HG03571 (cell line): ENCODE results near the gene SORL1.
A peak's percentile ranks its signal among the peaks of the same experiment; 100 is the strongest.

Experiments used
- ATAC-seq: cut with Tn5 transposase; IDR thresholded peaks from one replicate; pipeline ENCODE4 v1.9.1; 2021; ENCODE audit not compliant: unreplicated experiment

Gene SORL1

DNA sequence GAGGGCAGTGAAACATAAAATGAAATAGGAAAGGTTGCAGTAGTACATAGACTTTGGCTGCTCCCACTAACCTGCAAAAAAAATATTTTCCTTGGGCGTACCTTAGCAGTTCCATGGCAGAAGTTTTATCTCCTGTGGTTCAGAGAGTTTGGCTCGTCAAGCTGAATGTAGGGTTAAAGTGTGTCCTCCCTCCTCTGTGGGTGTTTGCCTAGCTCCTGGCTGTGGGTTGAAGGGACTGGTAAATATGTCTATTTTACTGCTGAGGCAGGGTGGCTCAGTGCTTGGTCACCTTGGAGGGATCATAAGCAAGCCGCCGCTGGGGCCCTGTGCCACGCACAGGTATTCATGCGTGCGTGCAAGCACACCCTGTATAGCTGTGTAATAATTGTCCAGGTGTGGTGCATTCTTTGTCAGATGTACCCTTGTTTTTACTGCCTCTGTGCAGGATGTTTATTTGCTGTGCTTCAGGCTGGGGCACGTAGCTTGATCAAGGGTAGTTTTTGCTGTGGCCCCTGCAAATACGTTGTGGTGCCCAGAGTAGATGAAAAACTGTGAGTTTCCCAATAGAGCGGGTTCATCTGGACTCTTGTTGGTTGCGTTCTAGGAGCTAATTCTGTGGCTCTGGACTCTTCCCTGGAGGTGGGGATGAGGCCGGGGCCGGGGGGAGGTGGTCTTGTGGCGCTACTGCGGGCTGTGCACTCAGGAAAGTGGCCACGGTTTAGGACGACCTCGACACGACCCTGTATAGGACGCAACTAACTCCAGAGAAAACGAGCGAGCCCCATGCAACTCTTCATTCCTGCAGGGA is 732 bp upstream of the SORL1 start:
- peak; percentile 14 for ATAC-seq

DNA sequence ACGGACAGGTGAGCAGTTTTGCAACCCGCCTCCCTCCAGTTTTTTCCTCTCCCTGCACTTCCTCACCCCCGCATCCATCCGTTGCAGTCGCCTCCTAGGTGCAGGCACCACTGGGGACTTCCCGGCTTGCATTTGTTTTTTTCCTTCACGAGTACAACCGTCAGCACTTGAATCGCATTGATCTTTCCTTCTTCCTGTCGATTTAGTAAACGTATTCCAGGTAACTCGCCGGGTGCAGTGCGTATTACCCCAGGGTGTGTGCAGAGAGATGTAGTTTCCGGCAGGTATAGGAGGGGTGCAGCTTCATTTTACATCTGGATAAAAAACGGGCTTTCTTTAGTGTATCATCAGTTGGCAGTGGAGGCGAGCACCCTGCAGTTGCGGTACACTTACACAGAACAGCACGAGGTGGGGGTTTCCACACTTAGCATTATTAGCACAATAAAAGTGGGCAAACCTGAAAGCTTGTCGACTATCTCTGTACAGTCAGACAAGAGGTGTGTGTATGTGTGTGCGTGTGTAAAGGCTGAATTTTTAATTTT is 566 bp downstream of the SORL1 start, which contains the start of gene SORL1-AS1:
Gene SORL1-AS1, minus strand, starts transcription at position 359 of the 542 bp plus-strand sequence.
- peak; percentile 7 for ATAC-seq

DNA sequence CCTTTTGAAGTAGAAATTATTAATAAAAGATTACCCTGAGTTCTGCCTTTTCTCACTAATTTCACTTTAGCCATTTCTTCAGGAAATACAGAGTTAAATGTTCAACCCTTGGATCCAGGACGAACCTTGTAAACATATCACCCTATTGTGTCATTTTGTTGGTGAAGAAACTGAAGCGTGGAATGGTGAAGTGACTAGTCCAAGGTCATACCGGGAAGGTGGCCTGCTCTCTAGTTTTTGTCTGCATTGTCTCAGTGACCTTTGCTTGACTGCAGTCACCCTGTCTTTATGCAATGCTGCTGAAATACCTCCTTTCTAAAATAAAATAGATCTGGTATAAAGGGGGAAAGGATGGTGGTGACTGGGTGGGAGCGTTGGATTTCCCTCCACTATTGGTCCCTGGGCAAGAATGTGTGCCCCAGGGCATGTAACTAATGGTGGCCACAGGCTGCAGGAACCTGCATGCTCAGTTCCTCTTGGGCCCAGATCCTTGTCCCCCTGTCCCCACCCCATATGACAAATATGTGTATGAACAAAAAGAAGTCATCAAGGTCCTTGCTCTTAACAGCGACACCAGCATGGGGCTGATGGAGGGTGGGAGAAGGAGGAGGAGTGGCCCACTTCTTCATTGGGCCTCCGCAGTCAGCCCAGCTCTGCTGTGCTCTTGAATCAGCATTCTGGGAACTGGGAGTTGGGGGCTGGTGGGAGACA is 1.6 kb downstream of the SORL1 start:
- ATAC-seq, result no peak

DNA sequence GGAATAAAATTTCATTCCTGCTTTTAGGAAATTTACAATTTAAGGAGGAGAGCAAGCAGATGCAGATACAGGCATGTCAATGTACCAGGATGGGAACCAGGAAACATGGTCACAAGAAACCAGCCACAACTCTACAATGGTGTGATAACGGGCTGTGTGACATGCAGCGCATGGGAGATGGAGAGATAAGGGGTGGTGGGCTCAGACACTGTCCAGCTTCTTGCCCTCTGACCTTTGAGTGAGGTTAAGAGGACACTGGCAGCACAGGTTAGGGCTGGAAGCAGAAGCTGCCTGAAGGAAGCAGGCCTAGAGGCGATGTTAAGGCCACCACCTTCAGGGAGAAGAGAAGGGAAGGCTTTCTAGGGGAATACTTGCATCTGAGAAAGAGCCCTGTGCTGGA is 3.0 kb downstream of the SORL1 start:
- no peak for ATAC-seq

DNA sequence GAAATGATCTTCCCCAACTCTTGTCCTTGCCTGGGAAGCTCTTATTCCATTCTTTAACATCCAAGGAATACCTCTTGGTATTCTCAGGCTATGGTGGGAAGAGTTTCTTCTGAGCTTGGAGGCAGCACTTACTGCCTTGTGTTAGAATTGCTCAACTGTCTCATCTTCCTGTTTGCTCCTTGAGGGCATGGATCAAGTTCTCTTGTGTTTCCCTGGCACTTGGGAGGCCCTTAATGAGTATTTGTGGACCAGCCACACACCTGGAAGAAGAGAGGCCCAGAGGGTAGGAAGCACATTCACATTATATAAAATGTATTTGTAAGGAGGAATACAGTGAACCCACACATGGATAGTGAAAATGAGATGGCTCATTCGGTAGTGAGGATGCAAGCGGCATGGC is 4.0 kb downstream of the SORL1 start:
- no peak for ATAC-seq

DNA sequence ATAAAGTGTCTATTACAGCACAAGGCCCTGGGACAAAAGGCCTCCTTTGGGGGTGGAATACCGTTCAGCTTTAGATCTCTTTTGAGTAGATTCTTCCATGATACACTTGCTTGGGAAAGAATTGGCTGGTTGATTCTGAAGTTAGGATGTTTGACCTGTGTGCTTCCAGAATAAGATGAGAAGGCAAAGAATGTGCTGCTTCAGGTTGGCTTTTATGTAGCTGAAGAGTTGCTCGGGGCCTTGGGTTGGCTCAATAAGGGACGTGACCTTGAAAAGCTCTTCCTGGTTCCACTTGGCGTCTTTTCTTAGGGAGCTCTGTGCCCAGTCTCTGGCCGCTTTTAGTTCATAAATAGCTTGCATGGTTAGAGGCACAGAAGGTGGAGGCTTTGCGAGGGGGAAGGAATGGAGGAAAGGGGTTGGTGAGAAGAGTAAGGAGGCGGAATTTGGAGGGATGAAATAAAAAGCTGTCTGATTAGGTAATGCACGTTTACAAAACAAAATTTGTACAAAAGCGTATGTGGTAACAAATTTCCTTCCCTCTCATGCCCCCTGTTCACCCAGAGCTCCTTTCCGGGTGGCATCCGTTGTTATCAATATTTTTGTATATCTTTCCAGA is 4.8 kb downstream of the SORL1 start:
- ATAC-seq, result no peak

DNA sequence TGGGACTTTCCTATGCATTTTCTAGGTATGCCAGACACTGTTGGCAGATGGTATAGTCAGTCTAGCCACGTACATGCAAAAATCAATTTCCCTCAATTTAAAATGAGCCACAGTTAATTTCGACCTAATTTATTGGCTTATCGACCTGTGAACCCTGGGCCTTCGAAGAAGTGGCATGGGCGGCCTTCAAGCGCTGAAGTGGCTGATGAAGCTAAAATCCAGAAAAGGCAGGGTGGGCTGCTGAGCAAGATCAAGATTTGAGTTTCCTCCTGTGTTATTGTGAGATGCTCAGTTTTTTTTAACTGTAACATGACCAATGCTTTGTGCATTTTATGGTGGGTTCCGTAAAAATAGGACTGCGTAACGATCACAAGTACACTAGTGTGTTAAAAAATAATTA is 6.4 kb downstream of the SORL1 start:
- ATAC-seq, result no peak

DNA sequence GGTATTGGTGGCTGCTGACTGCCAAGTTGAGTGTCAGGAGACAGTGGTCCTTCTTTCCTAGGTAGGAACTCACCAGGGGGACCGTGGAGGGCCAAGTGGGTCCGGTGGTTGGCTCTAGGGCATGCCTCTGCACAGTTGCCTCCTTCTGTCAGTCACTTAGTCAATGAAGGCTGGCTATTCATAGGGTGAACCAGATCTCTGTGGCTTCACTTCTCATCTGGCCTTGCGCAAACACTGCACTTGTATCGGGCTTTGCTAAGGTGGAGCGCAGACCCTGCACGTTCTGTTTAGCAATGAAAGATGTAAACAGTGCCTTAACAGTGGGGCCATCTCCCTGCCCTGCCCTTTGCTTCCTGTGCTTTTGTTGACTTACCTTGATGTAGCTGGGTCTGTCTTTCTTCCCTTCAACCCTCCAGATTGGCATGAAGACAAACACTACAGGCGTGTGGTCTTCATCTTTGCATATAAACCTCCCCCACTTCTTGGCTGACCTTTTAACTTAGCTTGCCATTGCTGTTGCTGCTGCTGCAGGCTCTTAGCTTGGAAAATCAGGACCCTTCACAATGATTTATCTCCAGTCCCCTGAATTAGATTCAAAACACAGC is 7.4 kb downstream of the SORL1 start:
- ATAC-seq, result no peak

DNA sequence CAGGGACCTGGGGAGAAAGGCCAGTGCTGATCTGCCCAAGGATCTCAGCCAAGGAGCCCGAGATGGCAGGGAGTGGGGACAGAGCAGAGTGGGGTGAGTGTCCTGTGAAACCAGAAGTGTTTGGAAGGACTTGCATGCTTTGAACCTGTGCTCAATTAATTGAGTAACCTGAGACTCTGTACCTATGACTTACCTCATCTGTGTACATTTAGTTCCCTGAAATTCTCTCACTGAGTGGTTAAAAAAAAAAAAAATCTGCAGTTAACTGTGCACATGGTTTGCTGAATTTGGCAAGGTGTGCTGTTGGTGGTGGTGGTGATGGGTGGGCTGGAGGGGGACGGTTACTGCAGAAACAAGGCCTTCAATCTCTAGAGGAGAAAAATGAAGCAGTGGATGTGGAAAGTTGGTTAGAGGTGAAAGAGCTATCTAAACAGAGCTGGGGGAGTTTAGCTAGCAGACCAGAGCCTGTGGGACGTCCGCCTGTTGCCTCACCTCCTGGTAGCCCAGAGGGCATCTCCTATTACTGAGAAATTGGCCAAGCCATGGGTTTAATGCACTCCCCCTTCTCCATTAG is 8.9 kb downstream of the SORL1 start:
- ATAC-seq, result no peak

DNA sequence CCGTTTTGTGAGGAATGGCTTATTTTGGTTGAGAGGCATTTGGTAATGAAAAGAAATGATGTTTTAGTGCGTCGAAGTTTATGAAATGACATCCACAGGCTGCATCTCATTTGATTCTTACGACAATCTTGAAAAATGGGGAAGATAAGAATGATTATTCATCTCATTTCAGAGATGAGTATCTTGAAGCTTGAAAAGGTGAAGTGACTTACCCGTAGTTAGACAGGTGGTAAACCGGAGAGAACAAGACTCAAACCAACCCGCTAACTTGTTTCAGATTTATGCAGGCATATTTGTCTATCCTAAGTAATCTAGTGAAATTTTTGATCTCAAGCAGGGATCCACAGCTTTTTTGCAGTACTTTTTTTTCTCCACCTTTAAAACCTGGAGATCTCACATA is 9.7 kb downstream of the SORL1 start:
- ATAC-seq, result no peak

DNA sequence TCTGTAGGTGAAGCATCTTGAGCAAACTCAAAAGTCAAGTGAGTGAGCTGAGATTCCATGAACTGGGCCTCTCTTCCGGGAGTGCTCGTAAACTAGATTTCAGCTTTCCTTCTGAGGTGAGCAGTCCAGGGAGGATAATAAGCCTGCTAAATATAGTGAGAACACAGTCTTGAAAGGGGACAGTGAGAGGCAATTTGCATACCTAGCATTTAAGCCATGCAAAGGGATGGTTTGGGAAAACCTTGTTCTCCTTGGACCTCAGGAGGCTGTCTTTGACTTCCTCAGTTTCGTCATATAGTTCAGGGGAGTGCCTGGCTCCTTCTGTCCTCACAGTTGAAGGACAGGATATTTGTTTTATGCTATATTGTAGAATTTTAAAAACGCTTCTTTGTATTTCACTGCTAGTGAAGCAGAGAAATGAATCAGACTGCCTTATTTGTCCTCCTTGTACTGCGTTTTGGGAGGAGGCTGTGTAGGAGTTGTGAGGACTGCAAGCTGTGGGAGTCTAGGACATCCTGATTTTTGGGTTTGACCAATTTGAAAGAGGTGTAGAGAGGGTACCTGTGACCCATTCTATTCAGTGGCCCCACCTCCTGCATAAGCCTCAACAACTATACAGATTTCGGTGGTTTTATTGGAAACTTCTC is 11.7 kb downstream of the SORL1 start:
- no peak for ATAC-seq

DNA sequence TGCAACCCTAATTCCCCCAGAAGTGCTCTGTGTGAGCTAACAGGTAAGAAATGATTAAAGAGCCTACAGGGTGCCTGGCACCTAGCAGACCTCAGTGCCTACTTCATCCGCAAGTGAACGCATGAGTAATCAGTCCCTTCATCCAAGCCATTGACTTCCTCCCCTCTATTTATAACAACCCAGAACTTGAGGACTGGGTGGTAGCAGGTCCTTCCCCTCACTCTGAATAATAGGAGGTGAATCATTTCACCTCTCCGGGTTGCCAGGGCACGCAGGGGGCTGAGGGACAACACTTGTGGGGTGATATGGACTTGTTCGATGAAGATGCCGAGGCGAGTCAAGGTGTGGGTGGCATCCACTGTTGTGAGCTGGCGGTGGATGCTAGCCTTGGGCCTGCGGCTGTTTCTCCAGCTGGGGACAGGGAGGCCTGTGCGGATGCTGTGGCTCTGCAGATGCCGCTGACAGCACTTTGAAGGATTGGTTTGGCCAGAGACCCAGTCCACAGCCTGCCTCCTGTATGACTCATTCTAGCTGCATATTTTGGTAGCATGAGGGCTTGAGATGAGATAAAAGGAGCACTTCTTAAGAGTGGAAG is 12.3 kb downstream of the SORL1 start:
- ATAC-seq, result peak; percentile 45

DNA sequence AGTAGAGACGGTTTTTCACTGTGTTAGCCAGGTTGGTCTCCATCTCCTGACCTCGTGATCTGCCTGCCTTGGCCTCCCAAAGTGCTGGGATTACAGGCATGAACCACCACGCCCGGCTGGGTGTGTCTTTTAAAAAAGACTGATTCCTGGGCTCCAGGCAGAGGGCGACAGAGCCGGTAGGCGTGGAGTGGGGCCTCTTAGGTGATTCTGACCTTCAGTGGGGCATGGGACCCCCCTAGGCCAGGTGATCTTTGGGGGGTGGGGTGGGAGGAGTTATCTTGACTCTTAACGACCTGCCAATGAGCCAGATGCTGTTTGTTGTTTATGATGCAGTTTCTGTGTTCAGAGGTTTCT is 13.6 kb downstream of the SORL1 start:
- ATAC-seq, result no peak

DNA sequence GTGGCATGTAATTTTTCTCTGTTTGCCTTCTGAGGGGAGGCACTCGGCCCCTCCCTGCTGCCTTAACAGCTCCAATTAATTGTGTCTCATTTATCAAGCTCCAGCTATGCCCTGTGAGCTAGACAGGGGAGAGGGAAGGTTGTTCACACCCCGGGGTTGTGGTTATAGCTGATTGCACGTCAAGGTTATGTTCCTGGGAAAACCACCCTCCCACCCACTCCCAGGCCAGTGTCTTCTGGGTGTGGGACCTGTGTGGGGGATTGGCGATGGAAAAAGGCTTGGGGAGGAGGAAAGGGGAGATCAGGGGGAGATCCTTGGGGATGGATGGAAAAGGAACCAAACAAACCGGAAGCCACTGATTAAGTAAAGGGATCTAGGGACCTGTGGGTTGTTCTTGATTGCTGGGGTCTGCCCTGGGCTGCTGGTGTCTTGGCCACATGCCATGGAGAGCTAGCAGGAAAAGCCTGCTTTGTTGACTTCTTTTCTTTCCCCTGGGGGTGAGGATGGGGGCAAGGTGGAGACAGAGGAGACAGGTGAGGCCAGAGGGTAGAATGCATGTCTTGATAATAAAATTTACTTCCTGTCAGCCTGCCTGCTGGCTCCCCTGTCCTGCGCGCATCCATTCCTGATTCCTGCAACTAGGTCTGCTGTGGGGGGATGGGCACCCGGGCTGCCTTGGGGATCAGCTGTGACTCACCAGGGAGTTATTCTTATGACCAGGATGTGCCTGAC is 14.1 kb downstream of the SORL1 start:
- ATAC-seq, result no peak

DNA sequence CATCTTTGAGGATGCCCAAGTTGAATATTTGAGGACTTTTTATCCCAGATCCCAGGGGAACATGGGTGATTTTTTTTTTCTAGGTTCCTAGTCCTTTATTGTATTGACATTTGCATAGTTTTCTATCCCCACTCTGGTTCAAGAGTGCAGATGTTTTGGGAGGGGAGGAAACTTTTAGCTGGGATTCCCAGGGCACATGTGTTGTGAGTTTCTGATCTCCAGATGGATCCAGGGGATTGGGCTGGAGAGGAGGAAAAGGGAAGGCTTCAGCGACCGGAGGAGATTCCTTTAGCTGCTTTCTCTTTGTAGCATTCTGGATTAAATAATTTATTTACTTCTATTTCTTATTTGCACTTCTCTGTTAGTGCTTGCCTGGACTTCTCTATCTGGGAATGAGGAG is 15.4 kb downstream of the SORL1 start:
- no peak for ATAC-seq

DNA sequence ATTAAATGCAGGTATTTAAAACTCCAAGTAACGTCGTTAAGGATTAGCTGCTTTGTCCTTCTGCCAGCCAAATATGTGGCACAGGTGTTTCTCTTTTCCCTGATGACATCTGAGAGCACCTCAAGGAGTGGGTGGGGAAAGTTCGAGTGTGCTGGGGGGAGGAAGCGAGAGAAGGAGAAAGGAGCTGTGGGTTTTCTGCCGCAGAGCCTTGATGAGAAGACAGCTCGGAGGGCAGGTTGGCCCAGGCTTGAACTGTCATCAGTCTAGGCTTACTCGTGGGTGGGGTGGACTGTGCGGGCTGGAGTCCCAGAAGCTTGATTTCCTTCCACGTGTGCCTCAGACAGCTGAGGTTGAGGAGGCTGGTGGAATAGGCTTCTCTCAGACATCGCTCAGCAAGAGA is 15.9 kb downstream of the SORL1 start:
- ATAC-seq, result peak; percentile 39

DNA sequence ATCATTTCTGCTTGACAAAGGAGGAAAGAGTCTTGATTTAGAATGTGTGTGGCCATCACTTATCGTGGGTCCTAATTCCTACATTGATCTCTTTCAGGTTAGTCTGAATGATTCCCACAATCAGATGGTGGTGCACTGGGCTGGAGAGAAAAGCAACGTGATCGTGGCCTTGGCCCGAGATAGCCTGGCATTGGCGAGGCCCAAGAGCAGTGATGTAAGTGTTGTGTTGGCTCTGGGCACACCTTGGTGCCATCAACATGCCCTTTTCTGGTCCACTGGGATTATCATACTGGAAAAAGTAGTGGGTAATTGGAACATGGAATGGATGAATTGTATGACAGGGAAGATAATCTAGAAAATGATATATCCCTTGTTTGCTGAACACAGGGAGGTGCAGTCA is 17.8 kb downstream of the SORL1 start:
- ATAC-seq, result no peak

DNA sequence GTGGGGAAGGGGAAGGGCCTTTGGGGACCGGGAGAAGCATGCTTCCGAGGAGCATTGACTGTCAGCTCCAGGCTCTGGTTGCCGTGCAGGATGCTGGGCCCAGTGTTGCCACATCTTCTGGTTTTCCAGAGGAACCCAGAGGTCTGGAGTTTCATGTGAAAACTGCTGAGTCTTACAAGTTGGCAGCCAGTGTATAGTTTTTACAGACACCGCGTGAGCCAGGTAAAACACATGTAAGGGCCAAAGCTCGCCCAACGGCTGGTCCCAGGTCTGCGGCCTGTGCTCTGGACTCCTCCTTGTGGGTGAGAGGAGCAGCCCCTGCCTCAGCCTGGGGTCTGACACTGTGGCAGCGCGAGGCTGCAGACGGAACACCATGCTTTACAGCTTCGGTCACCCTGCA is 19.1 kb downstream of the SORL1 start:
- no peak for ATAC-seq

DNA sequence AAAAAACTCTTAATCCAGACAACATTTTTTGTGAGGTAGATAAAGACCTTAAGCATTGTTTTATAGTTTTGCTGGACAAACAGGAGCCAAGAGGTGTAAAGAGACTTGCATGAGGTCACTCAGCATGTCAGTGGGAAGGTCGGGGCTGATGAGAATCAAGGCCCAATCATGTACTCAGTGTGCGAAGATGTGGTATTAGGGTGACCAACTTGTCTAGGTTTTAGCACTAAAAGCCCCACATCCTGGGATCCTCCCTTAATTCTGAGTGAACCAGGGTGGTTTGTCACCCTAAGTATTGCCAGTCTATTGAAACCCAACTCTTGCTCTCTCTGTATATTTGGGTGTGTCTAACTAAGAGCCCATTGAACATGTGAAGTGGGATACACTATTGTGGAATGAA is 20.2 kb downstream of the SORL1 start:
- ATAC-seq, result no peak
